ENCODE measurements around the gene HOXA6.

Gene HOXA6

GRCh38 chr7:27108390-27109127, 39.0 kb downstream of the HOXA6 start:
- no peak for DNase-seq (ENCODE audit: low read depth)

DNA sequence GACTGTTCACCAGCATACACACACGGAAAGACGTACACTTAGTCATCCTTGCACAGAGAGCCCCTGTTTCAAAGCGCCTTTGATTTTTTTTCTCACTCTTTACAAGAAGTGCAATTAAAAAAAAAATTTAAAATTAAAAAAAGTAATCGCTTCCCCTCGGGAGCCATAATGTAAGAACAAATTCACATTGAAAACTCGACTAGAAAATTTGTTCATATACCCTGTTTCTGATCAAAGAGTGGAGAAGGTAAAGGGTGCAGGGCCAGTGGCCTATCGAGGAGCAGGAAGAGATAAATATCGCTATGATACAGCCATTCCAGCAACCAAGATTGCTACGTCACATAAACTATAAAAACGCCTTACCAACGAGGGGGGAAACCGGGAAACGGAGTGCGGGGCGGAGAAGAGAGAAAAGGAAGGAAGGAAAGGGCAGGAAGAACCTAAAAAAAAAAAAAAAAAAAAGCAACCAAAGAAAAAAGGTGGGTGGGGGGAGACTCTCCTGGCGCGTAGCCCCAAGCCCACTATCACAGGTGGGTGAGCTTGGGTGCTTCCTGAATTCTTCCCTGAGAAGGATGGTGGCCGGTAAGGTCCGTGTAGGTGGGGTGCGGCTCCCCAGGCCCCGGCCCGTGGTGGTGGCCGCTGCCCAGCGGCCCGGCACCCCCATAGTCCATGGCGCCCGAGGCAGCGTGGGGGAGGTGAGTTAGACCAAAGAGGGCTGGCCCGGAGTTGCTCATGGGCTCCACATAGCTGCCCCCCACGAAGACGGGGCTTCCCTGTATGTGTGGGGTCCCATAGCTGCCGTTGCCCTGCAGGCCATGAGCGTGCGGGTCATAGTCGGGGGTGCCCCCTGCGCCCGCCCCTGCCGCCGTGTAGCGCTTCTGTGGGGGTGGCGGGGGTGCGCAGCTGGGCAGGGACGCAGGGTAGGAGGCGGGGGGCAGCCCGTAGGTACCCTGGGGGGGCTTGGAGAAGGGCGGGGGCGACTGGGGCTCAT, 39.9 kb downstream of the HOXA6 start:
- DNase-seq (ENCODE audit: low read depth) = no peak

- no peak for DNase-seq (ENCODE audit: low read depth)
Observed at GRCh38 chr7:27106901-27107240, 40.7 kb downstream of the HOXA6 start.

- no peak for DNase-seq (ENCODE audit: low read depth)
Observed at GRCh38 chr7:27106181-27106900, 41.2 kb downstream of the HOXA6 start.

GRCh38 chr7:27105301-27106031, 42.1 kb downstream of the HOXA6 start:
- DNase-seq (ENCODE audit: low read depth) = no peak

DNA sequence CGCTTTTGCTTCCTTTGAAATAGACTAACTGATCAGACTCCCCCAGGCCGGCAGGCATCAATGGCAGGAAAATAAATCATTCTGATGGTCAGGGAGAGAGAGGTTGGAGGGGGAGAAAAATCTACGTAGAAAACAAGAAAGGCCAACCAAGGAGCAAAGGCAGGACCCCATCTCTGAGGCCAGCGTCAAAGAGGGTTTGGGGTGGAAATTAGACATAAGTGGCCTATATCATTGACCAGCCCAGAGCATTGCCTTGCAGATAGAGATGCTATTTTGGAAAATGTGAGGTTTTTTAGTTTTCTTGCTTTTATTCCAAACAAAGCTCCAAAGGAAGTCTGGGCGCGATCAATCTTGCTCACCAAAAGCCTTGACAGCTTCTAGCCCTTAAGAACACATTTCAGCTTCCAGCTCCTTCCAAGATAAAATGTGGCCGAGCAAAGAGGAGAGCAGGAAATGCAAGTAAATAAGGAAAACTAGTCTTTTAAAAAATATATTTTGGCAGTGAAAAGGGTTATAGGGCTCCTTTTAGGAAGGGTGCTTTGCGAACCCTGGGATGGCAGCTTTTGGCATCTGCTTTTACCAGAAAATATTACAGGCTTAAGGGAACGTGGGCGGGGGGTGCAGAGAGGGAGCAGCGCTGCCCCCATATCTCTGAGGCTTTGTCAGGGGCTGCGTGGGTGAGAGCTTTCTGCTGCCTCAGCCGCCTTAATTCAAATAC, 43.1 kb downstream of the HOXA6 start:
- no peak for DNase-seq (ENCODE audit: low read depth)

GRCh38 chr7:27103489-27104226, 43.9 kb downstream of the HOXA6 start:
- DNase-seq (ENCODE audit: low read depth) = no peak

DNA sequence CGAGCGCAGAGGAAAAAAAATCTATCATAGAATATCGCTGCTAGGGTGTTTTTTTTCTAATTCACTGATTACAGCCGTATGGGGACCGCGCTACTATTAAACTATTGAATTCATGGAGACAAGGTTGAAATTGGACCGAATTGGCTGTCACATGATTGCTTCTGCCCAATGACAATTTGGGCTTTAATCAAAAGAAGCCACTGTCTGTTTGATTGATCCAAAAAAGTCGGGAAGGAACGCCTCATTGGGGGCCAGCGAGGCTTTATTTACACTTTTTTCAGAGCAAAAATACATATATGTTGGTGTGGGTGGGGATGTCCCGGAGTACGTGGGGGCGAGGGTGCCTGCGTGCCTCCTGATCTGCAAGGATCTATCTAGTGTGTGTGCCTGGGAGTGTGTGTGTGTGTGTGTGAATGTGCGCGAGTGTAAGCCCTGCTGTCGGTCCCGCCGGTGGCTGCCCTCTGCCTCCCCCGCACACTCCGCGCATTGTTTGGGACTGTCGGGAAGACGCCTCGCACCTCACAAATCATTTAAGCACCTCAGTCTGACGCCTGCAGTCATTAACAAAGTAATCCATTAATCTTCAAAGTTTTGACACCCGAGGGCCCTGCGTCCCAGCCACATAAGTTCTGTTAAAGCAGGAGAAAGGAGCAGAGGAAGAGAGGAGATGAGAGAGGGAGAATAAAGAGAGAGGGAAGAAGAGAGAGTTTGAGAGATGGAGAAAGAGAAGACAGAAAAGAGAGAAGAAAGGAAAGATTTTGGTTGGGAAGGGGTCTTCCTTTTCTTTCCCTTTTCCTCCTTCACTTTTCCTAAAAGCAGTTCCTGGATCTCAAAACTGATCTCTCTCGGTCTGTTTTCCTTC, 44.8 kb downstream of the HOXA6 start, which contains the start of gene HOXA2:
HOXA2 (minus strand) TSS at position 103 of the 862 bp plus-strand sequence. CDS start 183 bp downstream, outside the sequence.
- DNase-seq (ENCODE audit: low read depth) = no peak

GRCh38 chr7:27101957-27102580, 45.5 kb downstream of the HOXA6 start:
- DNase-seq (ENCODE audit: low read depth) = no peak

DNA sequence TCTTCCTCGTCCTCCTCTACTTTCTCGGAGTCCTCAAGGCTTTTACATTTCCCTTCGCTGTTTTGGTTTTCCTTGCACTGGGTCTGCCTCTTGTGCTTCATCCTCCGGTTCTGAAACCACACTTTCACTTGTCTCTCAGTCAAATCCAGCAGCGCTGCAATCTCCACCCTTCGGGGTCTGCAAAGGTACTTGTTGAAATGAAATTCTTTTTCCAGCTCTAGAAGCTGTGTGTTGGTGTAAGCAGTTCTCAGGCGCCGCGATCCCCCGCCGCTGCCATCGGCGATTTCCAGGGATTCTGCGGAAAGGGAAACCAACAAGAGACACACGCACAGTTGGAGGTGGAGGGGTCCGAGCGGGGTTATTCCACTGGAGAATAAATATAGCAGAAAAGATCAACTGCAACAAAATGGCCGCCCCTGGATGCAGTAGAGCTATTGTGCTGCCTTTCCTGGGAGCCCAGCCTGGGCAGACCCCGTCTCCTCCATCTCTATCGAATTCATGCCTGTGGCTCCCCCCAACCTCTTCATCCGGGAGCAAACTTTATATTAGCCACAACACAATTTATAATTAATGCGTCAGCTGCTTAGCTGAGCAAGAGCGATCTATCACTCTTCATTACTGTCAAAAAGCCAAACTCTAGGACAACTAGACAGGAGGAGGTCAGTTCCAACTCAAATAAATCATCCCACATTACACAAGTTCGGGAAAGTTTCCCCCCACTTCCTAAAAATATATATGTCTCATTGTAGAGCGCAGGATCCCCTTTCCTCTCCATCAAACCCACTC, 46.2 kb downstream of the HOXA6 start:
- no peak for DNase-seq (ENCODE audit: low read depth)

GRCh38 chr7:27100694-27101170, 46.8 kb downstream of the HOXA6 start:
- DNase-seq (ENCODE audit: low read depth) = no peak

- DNase-seq (ENCODE audit: low read depth) = no peak
Observed at GRCh38 chr7:27099453-27100370, 47.9 kb downstream of the HOXA6 start.

GRCh38 chr7:27098578-27099451, 48.8 kb downstream of the HOXA6 start:
- no peak for DNase-seq (ENCODE audit: low read depth)

- DNase-seq (ENCODE audit: low read depth) = no peak
Observed at GRCh38 chr7:27097686-27098577, 49.6 kb downstream of the HOXA6 start.
